ENCODE data around the gene CNN2.

- TF ChIP-seq CTCF (IDR thresholded peaks at IDR 0.05) = no peak
- TF ChIP-seq POLR2A (IDR thresholded peaks at IDR 0.05) = no peak
These were observed 62.1 kb downstream of the CNN2 start for GRCh38 chr19:1088416-1089010.
